GM20000 (cell line): ENCODE measurements around the gene PROM1.
A peak's percentile ranks its signal among the peaks of the same experiment; 100 is the strongest.

Experiments
- DNase-seq: peaks from one replicate; pipeline ENCODE4 v3.0.0; 2012; ENCODE audit warnings: low spot score
- TF ChIP-seq, protein P1 (sequence below): IDR thresholded peaks from 2 replicates; pipeline ENCODE4 v1.5.1; 2012; ENCODE audit warnings: mild to moderate bottlenecking, control low read depth; ENCODE audit errors: extremely low read depth, missing control alignments

Gene PROM1

DNA sequence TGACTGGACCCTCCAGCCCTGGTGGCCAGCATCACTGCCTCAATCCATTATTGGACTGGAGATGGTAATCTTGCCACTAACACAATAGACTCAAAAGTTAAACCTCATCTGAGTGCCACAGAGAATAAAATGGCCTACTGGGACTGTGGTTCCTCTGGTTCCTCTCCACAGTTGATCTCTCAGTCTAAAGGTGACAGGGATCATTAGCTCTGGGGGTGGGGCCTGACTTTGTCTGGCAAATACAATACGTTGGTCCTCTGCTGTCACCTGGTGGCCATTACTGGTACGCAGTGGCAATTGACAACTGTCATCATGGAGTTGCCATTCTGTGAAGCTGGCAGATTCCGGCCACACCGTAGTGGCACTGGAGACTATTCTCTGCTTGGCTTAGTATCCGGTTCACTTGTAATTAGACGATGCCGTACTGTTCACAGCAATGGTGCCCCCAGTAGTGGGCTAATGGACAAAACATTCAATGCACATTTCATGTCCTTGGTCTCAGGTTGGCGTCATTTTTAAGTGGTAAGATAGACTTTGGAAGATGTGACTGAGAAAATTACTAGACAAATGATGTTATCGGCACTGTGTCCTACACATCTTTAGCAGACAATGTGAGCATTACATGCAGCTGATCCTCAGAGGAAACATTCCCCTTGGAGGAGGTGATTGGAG lies 127.5 kb downstream of the PROM1 start:
- peak; percentile 77 for DNase-seq
- TF ChIP-seq, protein P1, sequence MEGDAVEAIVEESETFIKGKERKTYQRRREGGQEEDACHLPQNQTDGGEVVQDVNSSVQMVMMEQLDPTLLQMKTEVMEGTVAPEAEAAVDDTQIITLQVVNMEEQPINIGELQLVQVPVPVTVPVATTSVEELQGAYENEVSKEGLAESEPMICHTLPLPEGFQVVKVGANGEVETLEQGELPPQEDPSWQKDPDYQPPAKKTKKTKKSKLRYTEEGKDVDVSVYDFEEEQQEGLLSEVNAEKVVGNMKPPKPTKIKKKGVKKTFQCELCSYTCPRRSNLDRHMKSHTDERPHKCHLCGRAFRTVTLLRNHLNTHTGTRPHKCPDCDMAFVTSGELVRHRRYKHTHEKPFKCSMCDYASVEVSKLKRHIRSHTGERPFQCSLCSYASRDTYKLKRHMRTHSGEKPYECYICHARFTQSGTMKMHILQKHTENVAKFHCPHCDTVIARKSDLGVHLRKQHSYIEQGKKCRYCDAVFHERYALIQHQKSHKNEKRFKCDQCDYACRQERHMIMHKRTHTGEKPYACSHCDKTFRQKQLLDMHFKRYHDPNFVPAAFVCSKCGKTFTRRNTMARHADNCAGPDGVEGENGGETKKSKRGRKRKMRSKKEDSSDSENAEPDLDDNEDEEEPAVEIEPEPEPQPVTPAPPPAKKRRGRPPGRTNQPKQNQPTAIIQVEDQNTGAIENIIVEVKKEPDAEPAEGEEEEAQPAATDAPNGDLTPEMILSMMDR: peak; percentile 88

GRCh38 chr4:15955670-15956069 lies 128.2 kb downstream of the PROM1 start:
- TF ChIP-seq, protein P1: no peak
- DNase-seq: no peak

DNA sequence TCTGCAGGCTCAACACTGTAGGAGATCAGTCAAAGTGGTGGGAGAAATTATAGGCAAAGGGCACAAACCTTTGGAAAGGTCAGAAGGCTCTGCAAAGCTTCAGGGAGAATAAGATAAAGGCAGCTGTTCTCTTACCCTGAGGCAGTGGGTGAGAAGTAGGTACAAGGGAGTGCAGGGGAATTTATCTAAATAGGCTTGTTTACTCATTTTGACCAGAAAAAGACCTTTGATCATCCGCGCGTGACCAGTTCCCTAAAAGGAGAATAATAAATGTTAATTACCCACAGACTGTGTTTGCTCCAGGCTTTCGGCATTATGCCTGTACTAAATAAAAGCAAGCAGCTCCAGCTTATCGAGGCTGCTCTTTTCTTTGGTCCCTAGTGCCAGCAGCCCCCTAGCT lies 130.2 kb downstream of the PROM1 start:
- DNase-seq: no peak
- TF ChIP-seq, protein P1: no peak

DNA sequence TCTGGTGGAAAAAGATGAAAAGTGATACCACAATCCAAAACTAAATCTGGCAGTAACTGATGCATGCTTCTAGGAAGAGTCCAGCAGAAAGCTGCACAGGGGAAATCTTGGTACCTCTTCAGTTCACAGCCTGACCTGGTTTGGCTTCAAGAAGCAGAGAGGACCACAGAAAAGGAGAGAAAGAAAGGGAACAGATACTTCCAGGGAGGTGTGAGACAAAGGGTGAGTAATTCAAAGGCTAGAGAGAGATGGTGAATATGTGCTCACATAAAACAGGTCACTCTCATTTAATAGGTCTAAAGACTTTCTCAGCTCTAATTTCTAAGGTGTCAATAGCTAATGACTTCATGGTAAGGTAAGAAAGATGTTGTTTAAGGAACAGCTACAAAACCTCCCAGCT lies 132.0 kb downstream of the PROM1 start:
- TF ChIP-seq, protein P1: no peak

GRCh38 chr4:15948826-15949225 lies 135.0 kb downstream of the PROM1 start:
- DNase-seq: no peak
- TF ChIP-seq, protein P1: no peak

More for the DNA sequence above, 132.0 kb downstream of the PROM1 start:
- DNase-seq: no peak

GRCh38 chr4:15947684-15948083 lies 136.1 kb downstream of the PROM1 start:
- TF ChIP-seq, protein P1: no peak
- DNase-seq: no peak

DNA sequence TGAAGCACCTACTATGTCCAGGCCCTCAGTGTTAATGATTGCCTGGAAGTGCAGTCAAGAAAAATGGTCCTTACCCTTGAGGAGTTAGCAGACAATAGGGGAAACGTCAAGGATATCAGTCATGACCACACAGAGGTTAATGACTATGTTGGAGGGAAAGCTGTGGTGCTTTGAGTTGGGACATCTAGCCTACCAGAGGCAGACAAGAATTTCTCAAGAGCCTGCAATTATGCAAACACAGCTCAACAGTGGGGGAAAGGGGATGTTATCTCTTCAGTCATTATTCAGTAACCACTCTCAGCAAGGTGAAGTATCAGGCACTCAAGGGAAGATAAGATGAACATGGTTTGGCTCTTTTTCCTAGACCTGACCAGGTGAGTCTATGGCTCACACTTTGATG lies 138.3 kb downstream of the PROM1 start:
- TF ChIP-seq, protein P1: no peak
- no peak for DNase-seq
